Natural killer cell (primary cell): Measurements from ENCODE around the gene NRDC. TPM values are rescaled to one million over a fixed set of nuclear protein-coding genes. Genes with fewer than 3 reads are reported as not detected.

Source experiments
- ATAC-seq, 3 donors: fragments of 150-1000 bp in 2 of 3; fragments of 200-7000 bp in 1 of 3; cut with Tn5 transposase; 1 replicate in 1 of 3; 2 replicates in 2 of 3; pipeline ENCODE4 v1.10.0; 2021; ENCODE audit warnings: mild to moderate bottlenecking in 2 of 3, moderate library complexity in 2 of 3
- DNase-seq, 2 donors: peaks; one replicate each; pipeline versions ENCODE4 v3.0.0 to v3.0.0-alpha.2; 2013 to 2021; ENCODE audit warnings: mixed read lengths in 1 of 2
- H3K27ac ChIP-seq: one replicate; pipeline ENCODE4 v1.5.1; 2013; ENCODE audit warnings: mild to moderate bottlenecking, low read length
- H3K27me3 ChIP-seq: one replicate; pipeline ENCODE4 v1.6.1; 2013; ENCODE audit warnings: low read length; ENCODE audit not compliant: control insufficient read depth, insufficient read depth
- H3K36me3 ChIP-seq: one replicate; pipeline ENCODE4 v1.6.1; 2013; ENCODE audit warnings: low read length; ENCODE audit not compliant: control insufficient read depth, insufficient read depth
- H3K4me1 ChIP-seq: one replicate; pipeline ENCODE4 v1.6.1; 2013; ENCODE audit warnings: low read length; ENCODE audit not compliant: control insufficient read depth, insufficient read depth
- H3K4me3 ChIP-seq: one replicate; pipeline ENCODE4 v1.5.1; 2013; ENCODE audit warnings: low read length
- H3K9me3 ChIP-seq: one replicate; pipeline ENCODE4 v1.6.1; 2013; ENCODE audit warnings: low read length; ENCODE audit not compliant: control insufficient read depth, insufficient read depth
- H3K27ac Mint-ChIP-seq, 2 donors: one replicate each; pipeline ENCODE4 v1.8.0; 2022; ENCODE audit warnings: mild to moderate bottlenecking in 2 of 2, mixed read lengths in 2 of 2, moderate library complexity in 1 of 2
- H3K27me3 Mint-ChIP-seq, 2 donors: one replicate each; pipeline ENCODE4 v1.8.0; 2022; ENCODE audit warnings: low read depth in 2 of 2, mixed read lengths in 2 of 2
- H3K36me3 Mint-ChIP-seq: one replicate; pipeline ENCODE4 v1.8.0; 2022; ENCODE audit warnings: mixed read lengths
- H3K4me1 Mint-ChIP-seq, 2 donors: one replicate each; pipeline ENCODE4 v1.8.0; 2022; ENCODE audit warnings: mixed read lengths in 2 of 2
- H3K4me3 Mint-ChIP-seq: one replicate; pipeline ENCODE4 v1.8.0; 2022; ENCODE audit warnings: mild to moderate bottlenecking, moderate library complexity, mixed read lengths
- H3K9me3 Mint-ChIP-seq, 2 donors: one replicate each; pipeline ENCODE4 v1.8.0; 2022; ENCODE audit warnings: mixed read lengths in 2 of 2
- WGBS: methylation state at CpG from one replicate; pipeline ENCODE4 v1.1.7; 2013; ENCODE audit warnings: missing lambda C conversion rate; ENCODE audit not compliant: insufficient coverage; 5-methylcytosine and 5-hydroxymethylcytosine counted together
- intact Hi-C: fragments of 100-400 bp; cut with micrococcal nuclease; formaldehyde crosslinking; loops from one replicate; pipeline ENCODE4 v1.14.2; 2022
- total RNA-seq, 4 donors: library from RNA; stranded (reverse); fragments of 120-200 nt in 1 of 4; gene quantifications; one replicate each; pipeline versions ENCODE4 v1.2.3 to v1.2.4, GENCODE V29; 2013 to 2022
- TF ChIP-seq, protein P1 (sequence below): fragments of 200-600 bp; IDR thresholded peaks from one replicate; pipeline ENCODE4 v1.8.0; 2022; ENCODE audit warnings: antibody characterized with exemption

NRDC gene
- total RNA-seq, 3 donors from 2014 or later (not counting 1 experiment from before 2014, with no cell fraction given) = 122 to 165 (median 145) TPM

- Histone ChIP-seq H3K4me1 (no peaks in the 10 kb centered on the region), H3K27me3 (no peaks in the 10 kb centered on the region), H3K4me3 (no peak overlapping the region), H3K36me3 (peaks cover 74% of the 10 kb centered on the region), H3K27ac (no peak overlapping the region), H3K9me3 (no peaks in the 10 kb centered on the region)
- intact Hi-C loops = no loop called here
- H3K4me3 Mint-ChIP-seq = no peak overlapping the region
- no peaks in the 10 kb centered on the region for H3K4me1 Mint-ChIP-seq
- DNase-seq = no peak
- no peaks in the 10 kb centered on the region for H3K27me3 Mint-ChIP-seq
- TF ChIP-seq, protein P1, sequence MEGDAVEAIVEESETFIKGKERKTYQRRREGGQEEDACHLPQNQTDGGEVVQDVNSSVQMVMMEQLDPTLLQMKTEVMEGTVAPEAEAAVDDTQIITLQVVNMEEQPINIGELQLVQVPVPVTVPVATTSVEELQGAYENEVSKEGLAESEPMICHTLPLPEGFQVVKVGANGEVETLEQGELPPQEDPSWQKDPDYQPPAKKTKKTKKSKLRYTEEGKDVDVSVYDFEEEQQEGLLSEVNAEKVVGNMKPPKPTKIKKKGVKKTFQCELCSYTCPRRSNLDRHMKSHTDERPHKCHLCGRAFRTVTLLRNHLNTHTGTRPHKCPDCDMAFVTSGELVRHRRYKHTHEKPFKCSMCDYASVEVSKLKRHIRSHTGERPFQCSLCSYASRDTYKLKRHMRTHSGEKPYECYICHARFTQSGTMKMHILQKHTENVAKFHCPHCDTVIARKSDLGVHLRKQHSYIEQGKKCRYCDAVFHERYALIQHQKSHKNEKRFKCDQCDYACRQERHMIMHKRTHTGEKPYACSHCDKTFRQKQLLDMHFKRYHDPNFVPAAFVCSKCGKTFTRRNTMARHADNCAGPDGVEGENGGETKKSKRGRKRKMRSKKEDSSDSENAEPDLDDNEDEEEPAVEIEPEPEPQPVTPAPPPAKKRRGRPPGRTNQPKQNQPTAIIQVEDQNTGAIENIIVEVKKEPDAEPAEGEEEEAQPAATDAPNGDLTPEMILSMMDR = no peak
- no peaks in the 10 kb centered on the region for H3K9me3 Mint-ChIP-seq
- WGBS = 100% methylated on average over 2 of the region's 2 CpGs
- ATAC-seq = no peak
- H3K27ac Mint-ChIP-seq = peak overlapping the region; percentile 32 to 61
- H3K36me3 Mint-ChIP-seq = peaks cover 28% of the 10 kb centered on the region
Measured at GRCh38 chr1:51794260-51794659, 84.3 kb downstream of the NRDC start.

DNA sequence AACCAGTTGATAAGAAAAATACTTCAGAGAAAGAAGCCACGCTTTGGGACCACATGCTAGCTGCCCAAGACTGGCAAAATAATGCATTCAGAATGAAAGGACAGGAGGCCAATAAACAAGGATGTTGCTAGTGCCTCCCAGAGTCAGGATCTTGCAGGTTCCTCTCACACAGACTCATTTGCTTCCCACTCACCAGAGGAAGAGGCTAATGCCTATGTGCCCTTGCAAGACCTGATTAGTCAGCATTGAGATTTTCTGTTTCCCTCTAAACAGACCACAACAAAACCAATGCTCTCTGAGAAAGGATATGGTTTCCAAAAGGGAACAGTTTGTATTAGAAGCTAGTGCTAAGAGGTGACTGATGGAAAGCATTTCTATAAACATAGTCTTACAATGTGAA is 85.7 kb downstream of the NRDC start:
- Mint-ChIP-seq H3K9me3 (no peaks in the 10 kb centered on the region), H3K36me3 (peaks cover 31% of the 10 kb centered on the region), H3K27me3 (no peaks in the 10 kb centered on the region), H3K4me1 (no peaks in the 10 kb centered on the region), H3K4me3 (no peak overlapping the region), H3K27ac (peak overlapping the region; percentile 32 to 79)
- Histone ChIP-seq H3K36me3 (peaks cover 80% of the 10 kb centered on the region), H3K27me3 (no peaks in the 10 kb centered on the region), H3K27ac (no peak overlapping the region), H3K4me3 (no peak overlapping the region), H3K9me3 (no peaks in the 10 kb centered on the region), H3K4me1 (no peaks in the 10 kb centered on the region)
- WGBS = 82% methylated on average over 1 of the region's 1 CpG
- ATAC-seq = no peak
- no peak for DNase-seq
- TF ChIP-seq, protein P1 = no peak
- intact Hi-C loops = no loop called here

DNA sequence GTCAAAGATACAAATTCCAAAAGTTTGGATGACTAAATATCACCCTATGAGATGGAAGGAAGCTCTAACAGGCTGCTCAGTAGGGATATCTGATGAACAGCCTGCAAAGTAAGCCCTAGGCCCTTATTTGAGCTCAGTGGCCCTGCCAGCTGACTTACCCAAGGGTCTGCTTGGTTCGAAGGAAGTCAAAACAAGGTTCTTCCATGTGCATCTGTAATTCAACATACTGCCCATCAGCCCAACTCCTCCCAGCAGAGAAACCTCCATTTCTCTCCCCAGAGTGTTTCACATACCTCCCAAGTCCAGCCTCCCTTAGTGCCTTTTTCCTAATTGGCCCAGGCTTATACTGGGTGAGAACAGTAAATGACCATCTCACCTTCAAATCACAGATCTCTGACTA is 86.6 kb downstream of the NRDC start:
- no peak for ATAC-seq
- Mint-ChIP-seq H3K27me3 (no peaks in the 10 kb centered on the region), H3K9me3 (no peaks in the 10 kb centered on the region), H3K27ac (peak overlapping the region; percentile 32 to 79), H3K4me1 (no peaks in the 10 kb centered on the region), H3K4me3 (no peak overlapping the region), H3K36me3 (peaks cover 32% of the 10 kb centered on the region)
- H3K36me3 ChIP-seq = peaks cover 83% of the 10 kb centered on the region
- no peak overlapping the region for H3K27ac ChIP-seq
- TF ChIP-seq, protein P1 = no peak
- intact Hi-C loops = no loop called here
- H3K4me1 ChIP-seq = no peaks in the 10 kb centered on the region
- H3K9me3 ChIP-seq = no peaks in the 10 kb centered on the region
- H3K27me3 ChIP-seq = no peaks in the 10 kb centered on the region
- WGBS = 93% methylated on average over 1 of the region's 1 CpG
- H3K4me3 ChIP-seq = no peak overlapping the region
- no peak for DNase-seq

DNA sequence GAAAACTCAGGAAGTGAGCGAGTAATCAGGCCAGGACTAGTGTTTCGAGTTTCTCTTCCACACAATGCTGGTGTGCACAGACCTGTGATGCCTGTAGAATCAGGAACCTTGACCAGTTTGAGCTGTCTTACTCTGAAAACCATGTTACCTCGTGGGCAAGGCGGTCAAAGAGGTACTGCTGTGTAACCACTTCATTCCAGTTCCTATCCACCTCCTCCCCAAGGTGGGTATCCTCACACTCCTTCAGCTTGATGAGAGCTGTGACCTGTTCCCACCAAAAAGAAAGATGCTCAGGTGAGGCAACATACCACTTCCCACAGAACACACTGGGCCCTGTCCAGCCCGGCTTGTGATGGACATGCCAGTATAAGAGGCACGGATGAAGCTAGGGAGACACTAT is 88.1 kb downstream of the NRDC start:
- H3K36me3 Mint-ChIP-seq = peaks cover 34% of the 10 kb centered on the region
- DNase-seq = no peak
- H3K27me3 ChIP-seq = no peaks in the 10 kb centered on the region
- no peak for ATAC-seq
- no peak overlapping the region for H3K27ac ChIP-seq
- H3K4me3 ChIP-seq = no peak overlapping the region
- intact Hi-C loops = no loop called here
- H3K27ac Mint-ChIP-seq = peak overlapping the region; percentile 32 to 79
- H3K4me1 Mint-ChIP-seq = no peaks in the 10 kb centered on the region
- H3K36me3 ChIP-seq = peaks cover 95% of the 10 kb centered on the region
- H3K4me1 ChIP-seq = no peaks in the 10 kb centered on the region
- H3K4me3 Mint-ChIP-seq = no peak overlapping the region
- 94% methylated on average over 6 of the region's 6 CpGs for WGBS
- no peaks in the 10 kb centered on the region for H3K9me3 Mint-ChIP-seq
- no peaks in the 10 kb centered on the region for H3K9me3 ChIP-seq
- H3K27me3 Mint-ChIP-seq = no peaks in the 10 kb centered on the region
- TF ChIP-seq, protein P1 = no peak
